ENCODE results near the gene PTPN6. TPM values are rescaled to one million over a fixed set of nuclear protein-coding genes. Genes with fewer than 3 reads are reported as not detected.

The PTPN6 gene
- polyA plus RNA-seq, 1 donor from 2014 or later, result not detected

GRCh38 chr12:6939191-6939540 lies 12.0 kb upstream of the PTPN6 start:
- peaks cover 7% of the 10 kb centered on the region for H3F3A ChIP-seq (ENCODE audit: insufficient read depth, low read length, poor library complexity, severe bottlenecking)
- peaks cover 4% of the 10 kb centered on the region for H3K36me3 ChIP-seq (ENCODE audit: insufficient read depth, low read length)
- H3K4me3 ChIP-seq (ENCODE audit: low read length), result no peak overlapping the region
- H3K27me3 ChIP-seq (ENCODE audit: insufficient read depth, low read depth, low read length), result no peaks in the 10 kb centered on the region
- TF ChIP-seq EZH2 (IDR thresholded peaks at IDR 0.05; ENCODE audit: borderline replicate concordance, insufficient read depth, low read length, poor library complexity, severe bottlenecking), result no peak
- no peak for TF ChIP-seq REST (IDR thresholded peaks at IDR 0.05; ENCODE audit: borderline replicate concordance)
- TF ChIP-seq MXI1 (conservative IDR thresholded peaks at IDR 0.05; ENCODE audit: poor library complexity, severe bottlenecking), result no peak
- H3K27ac ChIP-seq (ENCODE audit: low read length), result no peak overlapping the region
- no peaks in the 10 kb centered on the region for H3K9me2 ChIP-seq (ENCODE audit: insufficient read depth, low read length)
- H4K20me1 ChIP-seq (ENCODE audit: insufficient read depth), result no peaks in the 10 kb centered on the region
- no peaks in the 10 kb centered on the region for H3K9me3 ChIP-seq (ENCODE audit: low read length)
- H3K4me2 ChIP-seq (ENCODE audit: low read length), result no peak overlapping the region
- H3K9ac ChIP-seq (ENCODE audit: low read length), result no peak overlapping the region
- H2AFZ ChIP-seq (ENCODE audit: low read depth, low read length), result no peak overlapping the region
- peaks cover 4% of the 10 kb centered on the region for H3K79me2 ChIP-seq (replicated peaks; ENCODE audit: insufficient read depth, low read length)

- H3K9me2 ChIP-seq (ENCODE audit: insufficient read depth, low read length), result no peaks in the 10 kb centered on the region
- H3K36me3 ChIP-seq (ENCODE audit: insufficient read depth, low read length), result no peaks in the 10 kb centered on the region
- H3K9ac ChIP-seq (ENCODE audit: low read length), result no peak overlapping the region
These were observed 9.9 kb upstream of the PTPN6 start for GRCh38 chr12:6941267-6941666.

More at GRCh38 chr12:6941267-6941666, 9.9 kb upstream of the PTPN6 start:
- H3K4me2 ChIP-seq (ENCODE audit: low read length), result no peak overlapping the region
- H2AFZ ChIP-seq (ENCODE audit: low read depth, low read length), result no peak overlapping the region
- no peak overlapping the region for H3K27ac ChIP-seq (ENCODE audit: low read length)
- H3K4me3 ChIP-seq (ENCODE audit: low read length), result no peak overlapping the region
- no peaks in the 10 kb centered on the region for H3K27me3 ChIP-seq (ENCODE audit: insufficient read depth, low read depth, low read length)
- peaks cover 7% of the 10 kb centered on the region for H3F3A ChIP-seq (ENCODE audit: insufficient read depth, low read length, poor library complexity, severe bottlenecking)
- no peak for TF ChIP-seq EP300 (conservative IDR thresholded peaks at IDR 0.05; ENCODE audit: poor library complexity, severe bottlenecking)
- no peak for TF ChIP-seq MXI1 (conservative IDR thresholded peaks at IDR 0.05; ENCODE audit: poor library complexity, severe bottlenecking)
- TF ChIP-seq RAD21 (conservative IDR thresholded peaks at IDR 0.05), result no peak
- no peak for TF ChIP-seq SMC3 (conservative IDR thresholded peaks at IDR 0.05; ENCODE audit: poor library complexity)
- no peak for TF ChIP-seq POLR2AphosphoS5 (IDR thresholded peaks at IDR 0.05)
- no peak for TF ChIP-seq TAF1 (IDR thresholded peaks at IDR 0.05; ENCODE audit: low read depth)
- TF ChIP-seq EZH2 (IDR thresholded peaks at IDR 0.05; ENCODE audit: borderline replicate concordance, insufficient read depth, low read length, poor library complexity, severe bottlenecking), result no peak
- no peak for TF ChIP-seq REST (IDR thresholded peaks at IDR 0.05; ENCODE audit: borderline replicate concordance)
- TF ChIP-seq CTCF (IDR thresholded peaks at IDR 0.05; ENCODE audit: poor library complexity, severe bottlenecking), result no peak
- H3K79me2 ChIP-seq (replicated peaks; ENCODE audit: insufficient read depth, low read length), result no peaks in the 10 kb centered on the region
- H4K20me1 ChIP-seq (ENCODE audit: insufficient read depth), result no peaks in the 10 kb centered on the region
- H3K9me3 ChIP-seq (ENCODE audit: low read length), result no peaks in the 10 kb centered on the region
